GM21381 (cell line): ENCODE measurements around the gene UBE2G2.

ENCODE experiments used
- ATAC-seq: cut with Tn5 transposase; IDR thresholded peaks from one replicate; pipeline ENCODE4 v1.9.1; 2021; ENCODE audit warnings: mild to moderate bottlenecking, moderate library complexity; ENCODE audit not compliant: unreplicated experiment

UBE2G2 gene

DNA sequence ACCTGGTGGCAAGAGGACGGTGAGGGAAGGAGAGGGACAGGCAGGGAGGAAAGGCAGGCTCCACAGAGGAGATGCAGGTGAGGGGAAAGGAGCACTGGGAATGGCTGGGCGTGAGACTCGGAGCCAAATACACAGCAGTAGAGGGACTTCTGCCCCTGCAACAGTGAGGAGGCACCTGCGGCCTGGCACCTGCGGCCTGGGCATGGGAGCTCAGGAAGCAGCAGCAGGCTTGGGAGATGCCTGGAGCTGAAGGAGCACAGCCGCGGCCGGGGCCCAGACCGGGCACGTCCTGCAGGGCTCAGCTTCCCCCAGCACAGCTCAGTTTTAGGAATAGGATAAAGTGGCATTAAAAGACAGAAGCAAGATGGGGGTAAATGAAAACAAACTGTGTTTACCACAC lies 69.4 kb downstream of the UBE2G2 start:
- ATAC-seq: no peak

DNA sequence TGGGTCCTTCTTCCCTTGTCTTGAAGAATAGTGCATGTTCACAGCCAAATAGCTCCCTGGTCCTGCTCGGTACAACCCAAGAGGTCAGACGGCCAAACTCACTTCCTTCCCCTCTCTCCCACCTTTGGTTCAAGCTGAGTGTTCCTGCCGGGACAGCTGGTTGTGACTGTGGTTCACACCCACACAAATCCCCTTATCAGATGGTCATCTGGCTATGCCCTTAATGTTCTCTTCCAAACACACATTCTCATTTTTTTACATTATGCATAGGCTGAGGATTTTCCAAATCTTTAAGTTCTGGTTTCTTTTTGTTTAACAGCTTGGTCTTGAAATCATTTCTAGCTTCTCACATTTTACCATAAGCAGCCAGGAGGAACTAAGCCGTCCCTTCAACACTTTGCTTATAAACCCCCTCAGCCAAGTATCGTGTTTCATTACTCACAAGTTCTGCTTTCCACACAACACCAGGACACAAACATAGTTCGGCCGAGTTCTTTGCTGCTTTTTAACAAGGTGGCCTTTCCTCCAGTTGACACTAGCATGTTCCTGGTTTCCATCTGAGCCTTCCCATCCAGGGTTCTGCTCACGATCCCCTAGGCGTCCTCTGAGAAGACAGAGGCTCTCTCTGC lies 70.6 kb downstream of the UBE2G2 start:
- ATAC-seq: no peak

DNA sequence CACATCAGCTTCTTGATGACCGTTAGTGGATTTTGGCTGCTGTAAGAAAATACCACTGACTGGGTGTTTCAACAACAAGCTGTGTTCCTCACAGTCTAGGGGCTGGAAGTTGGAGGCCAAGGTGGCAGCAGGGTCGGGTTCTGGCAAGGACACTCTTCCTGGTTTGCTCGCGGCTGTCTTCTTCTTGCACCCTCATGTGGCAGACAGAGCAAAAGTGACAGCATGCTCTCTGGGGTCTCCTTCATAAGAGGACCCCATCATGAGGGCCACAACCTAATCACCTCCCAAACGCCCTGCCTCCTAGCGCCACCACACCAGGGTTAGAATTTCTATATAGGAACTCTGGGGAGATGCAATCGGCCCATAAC lies 71.6 kb downstream of the UBE2G2 start:
- no peak for ATAC-seq

DNA sequence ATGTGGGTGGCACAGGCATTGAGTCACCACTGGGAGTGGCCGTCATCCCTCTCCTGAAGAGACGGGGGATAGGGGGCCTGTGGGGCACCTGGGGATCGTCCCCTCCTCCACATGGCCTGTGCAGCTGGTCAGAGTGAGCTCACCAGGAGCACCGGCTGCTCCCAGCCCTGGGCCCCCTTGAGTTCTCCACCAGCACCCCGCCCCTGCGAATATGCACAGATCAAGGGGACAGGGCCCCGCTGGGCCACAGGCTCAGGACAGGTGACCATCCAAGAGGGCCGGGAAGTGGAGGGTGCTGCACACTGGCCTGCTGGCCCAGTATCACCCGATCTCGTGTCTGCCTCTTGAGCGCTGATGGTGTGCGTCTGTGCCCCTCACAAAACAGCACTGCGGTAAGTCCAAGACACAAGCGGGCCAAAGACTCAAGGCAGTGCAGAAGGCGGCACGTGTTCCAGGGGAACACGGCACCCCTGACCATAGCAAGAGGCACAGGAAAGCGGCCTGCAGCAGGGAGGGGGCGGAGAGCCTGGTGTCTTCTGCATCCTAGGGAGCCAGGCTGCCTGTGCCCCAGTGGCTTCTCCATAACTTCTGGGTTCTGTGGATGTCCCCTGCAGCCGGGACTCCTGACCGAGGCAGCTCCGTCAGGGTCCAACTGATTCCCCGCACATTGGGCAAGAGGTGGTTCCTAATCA lies 72.1 kb downstream of the UBE2G2 start:
- no peak for ATAC-seq

DNA sequence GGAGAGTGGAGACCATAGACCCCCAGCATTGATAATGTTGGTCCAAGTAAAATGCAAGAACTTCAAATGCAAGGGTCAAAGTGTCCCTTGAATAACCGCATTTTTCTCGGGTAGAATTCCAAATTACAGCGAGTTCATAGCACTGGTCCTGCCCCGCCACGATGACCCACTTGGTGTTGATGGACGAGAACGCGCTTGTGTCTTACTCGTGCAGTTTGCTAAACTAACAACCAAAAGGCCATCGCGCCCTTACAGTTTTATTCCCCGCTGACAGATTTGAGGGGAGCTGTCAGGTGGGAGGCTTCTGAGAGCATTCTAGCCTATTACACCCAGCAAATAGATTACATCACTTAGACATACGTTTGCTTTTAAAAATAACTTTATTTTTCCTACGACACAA lies 72.9 kb downstream of the UBE2G2 start:
- no peak for ATAC-seq

DNA sequence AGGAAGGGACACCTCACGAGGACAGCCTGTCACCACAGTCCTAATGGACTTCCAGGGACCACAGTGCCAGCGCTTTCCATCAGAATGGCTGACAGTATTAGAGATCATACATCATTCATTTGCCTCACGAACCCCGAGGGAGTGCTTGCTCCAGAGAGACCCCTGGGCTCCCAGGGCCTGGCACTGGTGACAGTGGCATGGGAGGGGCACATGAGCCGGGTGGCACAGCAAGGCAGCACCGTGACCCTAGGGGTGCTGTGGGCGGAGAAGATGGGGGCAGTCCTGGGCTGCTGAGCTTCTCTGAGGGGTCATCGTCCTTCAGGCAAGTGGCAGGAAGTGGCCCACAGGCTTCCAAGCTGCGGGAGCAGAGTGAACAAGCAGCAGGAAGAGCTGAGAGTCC lies 73.9 kb downstream of the UBE2G2 start:
- ATAC-seq: no peak

DNA sequence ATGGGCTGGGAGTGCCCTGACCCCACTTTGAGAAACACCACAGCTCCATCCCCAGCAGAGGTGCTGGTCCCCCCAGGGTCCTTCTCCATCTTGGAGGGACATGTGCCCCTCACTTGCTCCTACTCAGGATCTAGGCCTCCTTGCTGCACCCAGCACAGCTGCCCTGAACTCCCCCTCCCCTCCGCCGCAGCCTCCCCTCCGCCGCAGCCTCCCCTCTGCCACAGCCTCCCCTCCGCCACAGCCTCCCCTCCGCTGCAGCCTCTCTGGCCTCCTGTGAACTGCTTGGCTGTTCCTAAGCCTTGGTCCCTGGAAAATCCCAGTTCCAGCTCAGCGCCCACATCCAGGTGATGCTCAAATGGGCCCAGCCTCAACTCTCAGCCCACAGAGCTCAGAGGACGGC lies 74.3 kb downstream of the UBE2G2 start:
- ATAC-seq: no peak

DNA sequence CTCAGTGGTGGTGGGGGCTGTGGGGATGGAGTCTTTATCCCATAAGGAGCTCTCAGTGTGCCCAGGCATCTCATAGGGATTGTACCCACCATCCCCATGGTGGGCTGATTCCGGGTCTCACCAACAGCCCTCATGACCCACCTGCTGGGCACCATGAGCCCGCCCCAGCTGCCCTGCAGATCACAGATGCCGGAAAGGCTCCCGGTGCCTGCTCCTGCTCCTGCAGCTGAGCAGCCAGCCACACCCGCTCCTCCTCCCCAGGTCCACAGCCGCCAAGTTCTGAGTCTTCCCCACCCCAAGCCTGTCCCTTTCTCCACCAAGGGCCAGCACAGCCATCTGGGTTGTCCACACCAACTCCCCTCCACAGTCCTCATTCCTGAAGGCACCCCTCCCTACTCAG lies 74.8 kb downstream of the UBE2G2 start:
- ATAC-seq: no peak

DNA sequence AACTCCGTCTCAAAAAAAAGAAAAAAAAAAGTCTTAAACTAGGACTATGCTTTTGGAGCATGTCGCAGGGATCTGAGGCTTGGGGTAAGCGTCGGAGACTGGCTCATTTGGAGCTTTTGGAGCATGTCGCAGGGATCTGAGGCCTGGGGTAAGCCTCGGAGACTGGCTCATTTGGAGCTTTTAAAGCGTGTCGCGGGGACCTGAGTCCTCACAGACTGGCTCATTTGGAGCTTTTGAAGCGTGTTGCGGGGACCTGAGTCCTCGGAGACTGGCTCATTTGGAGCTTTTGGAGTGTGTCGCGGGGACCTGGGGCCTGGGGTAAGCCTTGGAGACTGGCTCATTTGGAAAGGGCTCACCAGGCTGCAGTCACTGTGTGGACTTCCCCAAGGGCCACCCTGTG lies 76.7 kb downstream of the UBE2G2 start:
- no peak for ATAC-seq

DNA sequence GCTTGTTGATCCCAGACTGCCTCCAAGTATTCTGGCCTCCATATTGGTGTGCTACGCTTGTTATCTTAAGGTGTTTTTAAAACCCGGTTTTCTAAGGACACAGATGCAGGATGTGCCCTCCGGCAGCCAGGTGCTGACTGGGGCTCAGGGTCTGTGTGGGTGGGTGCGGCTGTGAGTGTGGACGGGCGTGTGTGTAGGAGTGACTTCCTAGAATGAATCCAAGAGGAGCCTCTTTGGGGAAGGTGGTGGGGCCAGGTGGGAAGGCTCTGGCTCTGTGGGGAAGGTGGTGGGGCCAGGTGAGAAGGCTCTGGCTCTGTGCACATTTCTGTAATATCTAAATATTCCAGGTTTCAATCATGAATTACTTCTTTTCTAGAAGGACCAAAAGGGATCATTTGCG lies 77.4 kb downstream of the UBE2G2 start:
- ATAC-seq: no peak

DNA sequence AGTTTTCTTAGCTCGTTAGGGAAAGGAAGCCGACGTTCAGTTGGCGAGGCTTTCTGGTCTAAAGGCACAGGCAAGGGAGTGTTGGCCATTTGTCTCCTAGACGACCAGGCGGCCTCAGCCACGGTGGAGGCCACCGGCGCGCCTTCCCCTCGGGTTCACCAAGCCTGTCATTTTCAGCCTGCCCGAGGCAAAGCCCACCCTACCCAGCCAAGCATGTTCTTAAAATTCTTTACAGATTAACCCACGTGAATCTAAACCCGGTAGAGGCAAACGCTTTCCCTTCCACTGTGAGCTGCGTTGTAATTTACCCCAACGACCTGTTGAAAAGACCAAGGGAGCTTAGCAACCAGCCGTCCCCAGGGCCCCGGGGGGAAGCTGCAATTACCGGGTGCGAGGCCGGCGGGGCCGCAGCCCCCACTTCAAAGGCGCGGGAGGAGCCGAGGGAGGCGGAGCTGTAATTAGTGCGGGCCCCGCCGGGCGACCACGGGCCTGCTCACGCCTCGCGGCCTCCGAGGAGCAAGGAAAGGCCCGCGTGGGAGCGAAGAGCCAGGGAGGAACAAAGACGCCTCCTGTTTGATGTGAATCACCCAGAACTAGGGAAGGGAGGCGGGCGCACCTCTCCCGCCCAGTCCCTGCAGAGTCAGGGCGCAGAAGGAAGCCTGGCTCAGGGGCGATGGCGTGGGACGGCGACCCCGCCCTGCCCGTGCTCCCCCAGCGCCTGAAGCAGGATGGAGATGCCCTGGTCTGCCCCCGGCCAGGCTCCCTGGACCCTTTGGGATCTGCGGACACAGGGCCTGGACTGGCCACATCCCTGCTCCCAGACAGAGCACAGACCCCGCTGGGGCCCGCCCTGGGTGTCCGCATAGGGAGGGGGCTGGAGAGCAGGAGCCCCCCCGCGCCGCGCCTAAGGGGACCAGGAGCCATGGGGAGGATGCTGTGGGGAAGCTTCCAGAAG lies 78.2 kb downstream of the UBE2G2 start:
- no peak for ATAC-seq

DNA sequence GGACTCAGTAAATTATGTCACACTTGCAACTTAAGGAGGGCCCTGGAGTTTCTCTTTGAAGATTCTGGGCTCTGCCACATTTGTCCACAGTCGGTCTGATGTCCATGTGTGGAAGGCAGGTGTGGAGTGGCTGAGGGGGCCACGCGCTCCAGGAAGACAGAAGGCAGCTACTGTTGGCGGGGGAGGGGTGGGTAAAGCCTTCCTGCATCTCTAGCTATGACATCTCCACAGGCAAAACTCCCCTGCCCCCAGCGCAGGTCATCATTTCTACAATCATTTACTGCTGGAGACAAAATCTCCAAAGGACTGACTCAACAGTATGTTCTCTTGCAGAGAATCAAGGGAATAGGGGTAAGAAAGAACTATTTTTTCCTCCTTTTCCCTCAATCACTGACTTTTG lies 78.9 kb downstream of the UBE2G2 start:
- no peak for ATAC-seq

DNA sequence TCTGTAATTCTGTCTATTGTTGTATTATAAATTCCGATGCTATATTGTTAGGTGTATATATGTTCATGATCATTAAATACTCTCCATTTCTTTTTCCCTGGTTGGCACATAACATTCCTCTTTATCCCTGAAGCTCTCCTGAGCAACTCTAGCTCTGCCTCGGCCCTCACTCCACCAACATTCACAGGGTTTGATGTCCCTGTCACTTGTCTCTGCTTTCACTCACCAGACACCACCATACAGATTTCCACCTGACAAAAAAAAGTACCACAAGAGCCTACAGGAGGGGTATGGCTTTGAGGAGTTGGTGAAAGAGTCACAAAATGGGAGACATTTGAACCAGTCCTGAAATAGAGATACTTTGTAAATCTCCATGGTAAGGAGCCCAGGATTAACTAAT lies 81.5 kb downstream of the UBE2G2 start:
- no peak for ATAC-seq
